Thyroid gland (tissue), 4 donors: ENCODE results near the gene MEI1.

Experiments used
- POLR2A ChIP-seq, 2 donors: fragments of 450-650 bp; IDR thresholded peaks; one replicate each; pipeline ENCODE4 v1.6.1; 2017; ENCODE audit warnings: antibody characterized with exemption in 2 of 2, mild to moderate bottlenecking in 2 of 2, moderate library complexity in 1 of 2
- TF ChIP-seq, protein P1 (sequence below), 6 experiments: fragments of 200-600 bp in 3 of 6; fragments of 450-650 bp in 3 of 6; sonication (generic) in 3 of 6; IDR thresholded peaks; one replicate each; pipeline ENCODE4 v1.5.1; 2016 to 2019; ENCODE audit warnings: antibody characterized with exemption in 6 of 6, mild to moderate bottlenecking in 2 of 6, inconsistent platforms in 1 of 6, moderate library complexity in 1 of 6

DNA sequence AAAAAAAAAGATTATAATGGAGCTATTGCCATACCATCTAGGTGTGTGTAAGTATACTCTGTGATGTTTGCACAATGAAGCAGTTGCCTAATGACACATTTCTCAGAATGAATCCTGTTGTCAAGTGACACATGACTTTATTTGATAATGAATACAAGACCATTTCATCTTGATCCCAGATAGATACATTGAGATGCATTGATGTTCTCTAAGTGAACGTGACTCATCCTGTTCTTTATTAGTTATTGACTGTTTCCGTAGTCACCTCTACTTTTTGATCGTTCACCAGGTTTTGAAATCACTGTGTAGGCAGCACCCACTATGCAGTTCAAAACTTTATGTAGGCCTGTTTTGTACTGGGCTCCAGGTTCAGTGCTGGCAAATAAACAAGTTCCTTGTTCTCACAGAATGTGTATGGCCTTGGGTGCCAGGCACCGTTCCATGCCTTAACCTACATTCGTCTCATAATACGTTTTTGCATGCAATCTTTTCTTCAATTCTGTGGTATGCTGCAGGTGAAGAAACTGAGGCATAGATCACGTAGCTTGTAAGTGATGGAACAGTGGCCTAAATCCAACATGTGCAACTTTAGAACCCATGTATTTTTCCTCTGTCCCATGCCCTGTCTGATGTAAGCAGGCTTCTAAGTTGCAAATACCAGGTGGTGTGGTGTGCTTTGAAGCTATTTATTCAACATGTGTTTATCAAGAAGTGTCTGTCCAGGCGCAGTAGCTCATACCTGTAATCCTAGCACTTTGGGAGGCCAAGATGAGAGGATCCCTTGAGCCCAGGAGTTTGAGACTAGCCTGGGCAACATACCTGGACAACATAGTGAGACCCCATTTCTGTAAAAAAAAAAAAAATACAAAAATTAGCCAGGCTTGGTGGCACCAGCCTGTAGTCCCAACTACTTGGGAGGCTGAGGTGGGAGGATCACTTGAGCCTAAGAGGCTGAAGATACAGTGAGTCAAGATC is 144.0 kb downstream of the MEI1 start:
- TF ChIP-seq, protein P1, sequence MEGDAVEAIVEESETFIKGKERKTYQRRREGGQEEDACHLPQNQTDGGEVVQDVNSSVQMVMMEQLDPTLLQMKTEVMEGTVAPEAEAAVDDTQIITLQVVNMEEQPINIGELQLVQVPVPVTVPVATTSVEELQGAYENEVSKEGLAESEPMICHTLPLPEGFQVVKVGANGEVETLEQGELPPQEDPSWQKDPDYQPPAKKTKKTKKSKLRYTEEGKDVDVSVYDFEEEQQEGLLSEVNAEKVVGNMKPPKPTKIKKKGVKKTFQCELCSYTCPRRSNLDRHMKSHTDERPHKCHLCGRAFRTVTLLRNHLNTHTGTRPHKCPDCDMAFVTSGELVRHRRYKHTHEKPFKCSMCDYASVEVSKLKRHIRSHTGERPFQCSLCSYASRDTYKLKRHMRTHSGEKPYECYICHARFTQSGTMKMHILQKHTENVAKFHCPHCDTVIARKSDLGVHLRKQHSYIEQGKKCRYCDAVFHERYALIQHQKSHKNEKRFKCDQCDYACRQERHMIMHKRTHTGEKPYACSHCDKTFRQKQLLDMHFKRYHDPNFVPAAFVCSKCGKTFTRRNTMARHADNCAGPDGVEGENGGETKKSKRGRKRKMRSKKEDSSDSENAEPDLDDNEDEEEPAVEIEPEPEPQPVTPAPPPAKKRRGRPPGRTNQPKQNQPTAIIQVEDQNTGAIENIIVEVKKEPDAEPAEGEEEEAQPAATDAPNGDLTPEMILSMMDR (IDR thresholded peaks at IDR 0.05): no peak
- TF ChIP-seq POLR2A (IDR thresholded peaks at IDR 0.05): no peak
